Pulmonary artery endothelial cell (primary cell): ENCODE results near the gene VASP. TPM values are rescaled to one million over a fixed set of nuclear protein-coding genes. Genes with fewer than 3 reads are reported as not detected.
A peak's percentile ranks its signal among the peaks of the same experiment; 100 is the strongest.

Experiments used
- DNase-seq: peaks from one replicate; pipeline ENCODE4 v3.0.0-alpha.2; 2011; ENCODE audit warnings: low read depth, low spot score
- total RNA-seq: library from RNA; depleted of rRNA; stranded (reverse); fragments of >200 nt; gene quantifications from 2 replicates; pipeline ENCODE4 v1.2.3, GENCODE V29; 2014

VASP gene
- total RNA-seq, 1 donor from 2014 or later, result 189 TPM

- no peak for DNase-seq
These were observed 33.3 kb upstream of the VASP start for GRCh38 chr19:45473682-45474605.

GRCh38 chr19:45474606-45475521 lies 32.4 kb upstream of the VASP start:
- DNase-seq, result no peak

- no peak for DNase-seq
These were observed 31.6 kb upstream of the VASP start for GRCh38 chr19:45475537-45476291.

- DNase-seq, result no peak
These were observed 31.0 kb upstream of the VASP start for GRCh38 chr19:45476304-45476703.

DNA sequence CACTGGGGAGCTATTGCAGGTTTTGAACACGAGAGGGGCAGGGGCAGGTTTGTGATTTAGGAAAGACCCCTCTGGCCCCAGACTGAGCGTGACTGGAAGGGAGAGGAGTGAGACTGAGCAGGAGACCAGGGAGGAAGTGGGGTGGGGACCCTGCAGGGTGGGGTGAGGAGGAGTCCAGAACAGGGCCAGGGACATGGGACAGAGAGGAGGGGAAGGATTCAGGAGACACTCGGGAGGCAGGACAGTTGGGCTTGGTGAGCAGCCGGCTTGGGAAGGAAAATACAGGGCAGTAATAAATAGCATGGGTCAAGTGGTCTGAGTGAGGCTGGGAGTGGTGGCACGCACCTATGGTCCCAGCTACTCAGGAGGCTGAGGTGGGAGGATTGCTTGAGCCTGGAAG lies 30.1 kb upstream of the VASP start:
- no peak for DNase-seq

DNA sequence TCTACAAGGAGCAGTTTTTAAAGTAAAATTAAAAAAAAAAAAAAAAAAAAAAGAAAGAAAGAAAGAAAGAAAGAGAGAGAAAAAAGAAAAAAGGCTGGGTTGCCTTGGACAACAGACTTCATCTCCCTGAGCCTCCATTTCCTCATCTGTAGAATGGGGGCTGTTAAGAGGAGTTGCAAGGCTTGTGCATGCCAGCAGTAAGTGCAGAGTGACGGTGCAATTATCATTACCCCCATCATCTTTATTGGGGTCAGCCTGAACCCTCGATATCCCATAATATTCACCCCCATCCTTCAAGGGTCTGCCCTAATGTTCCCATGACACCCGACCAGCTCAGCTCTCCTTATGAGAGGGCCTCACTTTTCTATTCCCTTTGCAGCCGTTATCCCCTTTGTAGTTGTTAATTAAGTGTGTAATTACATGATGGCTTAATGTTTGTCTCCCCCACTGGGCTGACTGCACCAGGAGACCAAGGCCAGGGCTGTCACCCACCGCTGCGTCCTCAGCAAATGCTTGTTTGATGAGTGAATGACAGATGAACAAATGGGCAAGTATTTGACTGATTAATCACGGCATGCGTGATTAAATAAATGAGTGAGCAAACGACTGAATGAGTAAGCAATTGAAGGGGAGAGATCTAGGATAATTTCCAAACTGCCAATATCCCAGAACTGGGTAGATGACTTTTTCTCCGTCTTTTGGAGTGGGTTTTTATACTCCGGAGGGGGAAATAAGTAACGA lies 29.4 kb upstream of the VASP start:
- no peak for DNase-seq

DNA sequence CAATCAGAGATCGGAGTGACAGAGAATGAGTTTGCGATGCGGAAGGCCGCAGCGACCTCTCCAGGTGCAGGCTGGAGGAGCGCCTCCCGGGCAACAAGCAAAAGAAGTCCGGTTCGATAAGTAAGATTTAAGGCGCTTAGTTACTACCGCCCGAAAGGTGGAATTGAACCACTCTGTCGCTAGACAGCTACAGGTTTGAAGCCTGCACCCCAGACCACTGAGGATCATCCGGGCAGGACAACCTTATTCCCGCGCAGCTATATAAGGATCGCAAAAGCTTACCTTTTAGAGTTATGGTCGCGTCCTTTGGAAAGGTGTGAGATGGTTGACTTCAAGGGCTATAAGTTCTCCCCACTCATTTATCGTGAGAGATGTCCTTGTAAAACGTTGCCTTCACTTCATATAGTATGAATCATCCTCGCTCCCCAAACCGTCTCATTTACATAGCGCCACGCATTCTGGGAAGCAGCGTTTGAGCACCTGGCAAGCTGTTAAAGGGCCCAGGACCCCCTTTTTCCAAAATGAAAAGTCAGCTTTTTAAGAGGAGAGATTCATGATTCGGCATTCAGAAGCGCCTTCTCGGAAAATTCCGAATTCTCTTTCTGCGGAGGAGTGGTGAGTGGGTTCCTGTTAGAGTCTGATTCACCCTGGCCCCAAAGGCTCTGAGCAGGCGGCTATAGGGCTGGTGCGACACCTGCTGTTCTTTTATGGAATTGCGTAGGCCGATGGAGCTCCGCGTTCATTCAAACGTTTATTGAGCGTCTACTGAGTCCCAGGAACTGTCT lies 28.6 kb upstream of the VASP start:
- DNase-seq, result peak; percentile 77

- no peak for DNase-seq
These were observed 24.2 kb upstream of the VASP start for GRCh38 chr19:45483033-45483432.

- no peak for DNase-seq
These were observed 22.9 kb upstream of the VASP start for GRCh38 chr19:45484273-45484945.

DNA sequence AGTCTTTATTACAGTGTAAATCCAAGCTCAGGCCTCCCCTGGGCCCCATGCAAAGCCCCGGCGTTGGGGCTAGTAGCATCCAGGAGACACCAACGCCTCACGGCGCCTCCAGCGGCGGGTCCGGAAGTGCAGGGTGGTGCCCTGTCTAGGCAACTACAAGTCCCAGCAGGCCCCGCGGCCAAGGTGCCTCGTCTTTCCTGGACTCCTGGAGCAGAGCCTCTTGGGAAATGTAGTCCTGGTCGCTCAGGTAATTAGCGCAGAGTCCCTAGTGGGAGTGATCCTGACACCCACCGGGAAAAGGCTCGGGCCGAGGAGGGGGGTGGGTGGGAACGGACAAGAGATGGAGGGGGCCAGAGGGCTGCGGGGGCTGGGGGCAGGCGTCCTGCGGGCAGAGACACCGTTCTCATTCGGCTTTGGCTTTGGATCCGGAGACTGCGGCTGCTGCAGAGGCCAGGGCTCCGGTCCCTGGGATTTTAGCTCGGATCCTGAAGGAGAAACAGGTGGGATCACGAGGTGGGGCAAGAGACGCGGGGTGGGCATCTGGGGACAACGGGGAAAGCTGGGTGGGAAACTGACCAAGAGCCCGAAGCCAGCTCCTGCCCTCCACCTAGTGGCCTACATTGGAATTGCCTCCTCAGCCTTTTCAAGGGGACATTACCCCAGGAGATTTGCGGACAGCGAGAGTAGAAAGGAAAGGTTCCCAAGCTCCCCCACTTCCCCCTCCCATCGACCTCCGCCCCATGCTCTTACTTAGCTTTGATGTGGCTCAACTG lies 21.8 kb upstream of the VASP start:
- DNase-seq, result peak; percentile 84

DNA sequence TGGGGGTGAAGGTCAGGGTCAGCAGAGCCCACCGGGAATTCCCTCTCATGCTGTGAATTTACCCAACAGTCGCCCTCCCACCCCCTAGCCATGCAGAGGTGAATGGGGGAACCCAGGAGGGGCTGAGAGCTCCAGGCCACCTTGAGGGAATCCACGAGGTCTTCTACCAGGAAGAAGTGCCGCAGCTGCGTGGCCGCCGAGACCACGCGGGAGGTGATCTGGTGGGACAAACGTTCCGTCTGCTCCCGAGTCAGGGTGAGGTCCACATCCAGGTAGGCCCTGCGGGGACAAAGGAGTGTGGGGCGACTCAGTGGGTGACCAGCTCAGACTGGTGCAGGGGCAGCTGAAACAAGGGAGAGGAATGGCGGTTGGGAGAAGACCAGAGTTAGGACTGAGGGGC lies 18.6 kb upstream of the VASP start:
- DNase-seq, result no peak

DNA sequence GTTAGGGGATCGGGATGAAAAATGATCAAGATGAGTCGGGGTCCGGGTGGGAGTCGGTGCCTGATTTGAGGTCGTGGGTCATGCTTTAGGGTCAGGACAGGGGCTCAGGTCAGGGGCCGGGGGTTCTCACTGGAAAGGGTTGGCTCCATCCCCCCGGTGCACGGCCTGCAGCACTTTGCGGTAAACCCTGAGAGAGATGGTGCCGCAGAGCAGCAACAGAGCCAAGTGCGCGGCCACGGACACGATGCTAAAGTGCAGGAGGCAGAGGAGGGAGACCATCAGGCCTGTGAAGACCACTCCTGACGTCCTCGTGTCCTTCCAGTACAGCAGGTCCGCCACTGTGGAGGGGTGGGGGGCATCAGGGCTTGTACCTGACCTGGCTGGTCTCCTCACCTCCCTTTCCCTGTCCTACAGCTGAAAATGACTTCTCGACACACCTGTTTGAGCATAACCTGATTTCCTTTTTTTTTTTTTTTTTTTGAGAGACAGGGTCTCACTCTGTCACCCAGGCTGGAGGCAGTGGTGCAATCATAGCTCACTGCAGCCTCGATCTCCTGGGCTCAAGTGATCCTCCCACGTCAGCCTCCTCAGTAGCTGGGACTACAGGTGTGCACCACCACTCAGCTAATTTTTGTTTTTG lies 17.9 kb upstream of the VASP start:
- no peak for DNase-seq

DNA sequence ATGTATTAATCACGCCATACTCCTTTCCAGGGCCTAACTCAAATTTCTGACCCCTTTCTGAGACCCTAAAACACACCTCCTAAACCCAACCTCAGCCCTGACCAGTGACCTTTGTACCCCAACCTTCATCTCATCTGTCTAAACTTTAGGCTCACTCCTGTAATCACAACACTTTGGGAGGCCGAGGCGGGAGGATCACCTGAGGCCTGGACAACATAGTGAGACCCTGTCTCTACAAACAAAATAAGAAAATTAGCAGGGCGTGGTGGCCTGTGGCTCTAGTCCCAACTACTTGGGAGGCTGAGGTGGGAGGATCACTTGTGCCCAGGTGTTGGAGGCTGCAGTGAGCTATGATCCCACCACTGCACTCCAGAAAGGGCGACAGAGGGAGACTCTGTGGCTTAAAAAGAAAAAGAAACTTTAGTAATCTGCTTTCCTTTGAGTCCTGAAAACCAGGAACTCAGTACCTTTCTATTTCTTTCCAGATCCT lies 15.1 kb upstream of the VASP start:
- no peak for DNase-seq

DNA sequence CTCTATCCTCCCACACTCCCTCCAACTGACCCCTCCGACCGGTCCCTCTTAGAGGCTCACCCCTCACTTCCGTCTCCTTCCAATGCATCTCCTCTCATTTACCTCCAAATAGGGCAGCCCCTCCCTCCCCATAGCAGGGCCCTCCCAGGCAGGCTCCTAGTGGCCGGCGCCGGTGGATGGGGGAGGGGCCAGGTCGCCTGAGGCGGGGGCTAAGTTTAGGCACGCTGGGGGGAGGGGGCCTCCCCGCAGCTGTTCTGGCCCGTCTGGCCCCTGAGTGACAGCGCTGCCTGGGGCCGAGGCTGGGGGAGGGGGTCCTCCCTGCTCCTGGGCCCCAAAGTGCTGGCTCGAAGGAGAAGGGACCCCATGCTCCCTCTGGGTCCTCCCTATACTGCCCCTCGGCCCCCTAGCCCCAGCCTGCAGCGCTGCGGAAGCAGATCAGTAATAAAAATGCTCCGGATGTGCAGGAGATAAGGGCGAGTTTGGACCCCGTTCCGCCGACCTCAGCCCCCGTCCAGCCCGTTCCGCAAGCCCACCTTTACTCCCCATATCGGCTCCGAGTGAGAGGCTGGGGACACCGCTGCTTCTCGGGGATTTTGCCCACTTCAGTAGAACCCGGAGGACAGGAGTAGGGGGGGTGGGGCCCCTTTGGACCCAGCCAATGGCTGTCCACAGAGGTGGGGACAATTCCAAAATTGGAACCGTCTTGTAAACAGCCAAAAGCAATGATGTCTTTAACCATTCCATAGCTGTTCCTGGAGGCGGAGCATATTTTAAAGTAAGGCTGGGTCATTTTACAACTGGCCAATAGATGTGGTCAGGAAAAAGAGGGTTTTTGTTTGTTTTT lies 14.4 kb upstream of the VASP start:
- DNase-seq, result no peak

GRCh38 chr19:45494261-45494916 lies 12.9 kb upstream of the VASP start:
- no peak for DNase-seq

GRCh38 chr19:45495178-45495577 lies 12.1 kb upstream of the VASP start:
- no peak for DNase-seq
